ENCODE results near the gene STRN3. TPM values are rescaled to one million over a fixed set of nuclear protein-coding genes. Genes with fewer than 3 reads are reported as not detected.

STRN3 gene
- total RNA-seq, 2 donors from 2014 or later, result 18.1 to 18.9 TPM

- ATAC-seq, result no peak
- H3K9me3 ChIP-seq, result no peaks in the 10 kb centered on the region
- H3K36me3 ChIP-seq (replicated peaks in 1 of 2; ENCODE audit: insufficient read depth in 1 of 2, low read depth in 2 of 2), result no peaks in the 10 kb centered on the region
- H3K27me3 ChIP-seq, result no peaks in the 10 kb centered on the region
- H3K4me1 ChIP-seq, result peaks cover under 1% of the 10 kb centered on the region
- intact Hi-C loops (cut with DNase I), result no loop called here
- 58 to 92% methylated on average over 1 of the region's 1 CpG for WGBS, 2 donors
- no peak overlapping the region for H3K4me3 ChIP-seq
- no peak overlapping the region for H3K27ac ChIP-seq
- TF ChIP-seq CTCF (IDR thresholded peaks at IDR 0.05) (no peak), POLR2A (IDR thresholded peaks at IDR 0.05) (no peak)
- no peak for DNase-seq
These were observed 176.8 kb downstream of the STRN3 start for GRCh38 chr14:30849354-30849753.

GRCh38 chr14:30848449-30849240, 177.5 kb downstream of the STRN3 start:
- ATAC-seq, result no peak
- no peaks in the 10 kb centered on the region for H3K9me3 ChIP-seq
- no peaks in the 10 kb centered on the region for H3K4me1 ChIP-seq
- TF ChIP-seq CTCF (IDR thresholded peaks at IDR 0.05), result no peak
- TF ChIP-seq POLR2A (IDR thresholded peaks at IDR 0.05), result no peak
- H3K4me3 ChIP-seq, result no peak overlapping the region
- no peak for DNase-seq
- no peaks in the 10 kb centered on the region for H3K36me3 ChIP-seq (replicated peaks in 1 of 2; ENCODE audit: insufficient read depth in 1 of 2, low read depth in 2 of 2)
- intact Hi-C loops (cut with DNase I), result no loop called here
- no peaks in the 10 kb centered on the region for H3K27me3 ChIP-seq
- WGBS, 2 donors, result 85 to 95% methylated on average over 4 of the region's 4 CpGs
- H3K27ac ChIP-seq, result no peak overlapping the region

MicroRNA genes within 50 kb of the gene (microRNA counts, 767-probe panel; counts per million panel counts)
- 0 to 736 counts per million in 2 donors for microRNA hsa-miR-624-3p

Small RNA genes within 50 kb of the gene (microRNA-seq; reads per million reads assigned to microRNA genes)
- gene MIR624 (ENCODE audit: borderline number of aligned reads in 2 of 2, borderline replicate concordance in 2 of 2), result 7.6 to 8.4 reads per million in 2 donors

Small RNA genes within 50 kb of the gene (small RNA-seq; reads per million reads assigned to genes)
- gene HIGD1AP17 (not detected), gene MIR624 (not detected)

Other genes starting within 250 kb of the STRN3 start
- gene COCH, start 151.8 kb downstream of the STRN3 start, total RNA-seq, result 1 to 10 TPM; 4.0 to 9.6 TPM
- gene AP4S1, start 730 bp downstream of the STRN3 start, total RNA-seq, result 10 to 100 TPM in 1 of 2 donors, 1 to 10 TPM in 1; 8.6 to 13.7 TPM
- gene HECTD1, start 181.4 kb upstream of the STRN3 start, total RNA-seq, result 100 to 1,000 TPM; 110 to 221 TPM